ENCODE measurements around the gene ISOC2.
"Not testable (repeated sequence)": the region's sequence is repeated elsewhere in the genome, so short reads cannot be mapped to it uniquely, and the experiment has no call there.

ISOC2 gene

GRCh38 chr19:55460670-55461258 lies 678 bp downstream of the ISOC2 start:
- DNase-seq (ENCODE audit: low spot score) (peak; percentile 84), FAIRE-seq (peak; percentile 20)

GRCh38 chr19:55459950-55460657 lies 1.3 kb downstream of the ISOC2 start:
- no peak for FAIRE-seq
- DNase-seq (ENCODE audit: low spot score), result no peak

GRCh38 chr19:55459551-55459949 lies 1.9 kb downstream of the ISOC2 start:
- FAIRE-seq (no peak), DNase-seq (ENCODE audit: low spot score) (no peak)

GRCh38 chr19:55457683-55458457 lies 3.6 kb downstream of the ISOC2 start:
- no peak for FAIRE-seq
- no peak for DNase-seq (ENCODE audit: low spot score)

GRCh38 chr19:55456347-55456746 lies 5.1 kb downstream of the ISOC2 start:
- no peak for DNase-seq (ENCODE audit: low spot score)
- FAIRE-seq, result no peak

- DNase-seq (ENCODE audit: low spot score) (no peak), FAIRE-seq (no peak)
Measured at GRCh38 chr19:55455576-55456235, 5.7 kb downstream of the ISOC2 start.

GRCh38 chr19:55454787-55455243 lies 6.6 kb downstream of the ISOC2 start:
- no peak for FAIRE-seq
- peak; percentile 56 for DNase-seq (ENCODE audit: low spot score)

GRCh38 chr19:55453511-55454260 lies 7.8 kb downstream of the ISOC2 start:
- DNase-seq (ENCODE audit: low spot score) (no peak), FAIRE-seq (no peak)

- no peak for FAIRE-seq
- DNase-seq (ENCODE audit: low spot score), result peak; percentile 53
Measured at GRCh38 chr19:55452749-55453346, 8.6 kb downstream of the ISOC2 start.

- FAIRE-seq (no peak), DNase-seq (ENCODE audit: low spot score) (no peak)
Measured at GRCh38 chr19:55451965-55452748, 9.3 kb downstream of the ISOC2 start.

GRCh38 chr19:55451163-55451964 lies 10.1 kb downstream of the ISOC2 start:
- DNase-seq (ENCODE audit: low spot score), result no peak
- no peak for FAIRE-seq

GRCh38 chr19:55449469-55449868 lies 12.0 kb downstream of the ISOC2 start:
- FAIRE-seq, result no peak
- DNase-seq (ENCODE audit: low spot score), result no peak

GRCh38 chr19:55448175-55448490 lies 13.3 kb downstream of the ISOC2 start:
- not testable (repeated sequence) for DNase-seq (ENCODE audit: low spot score); FAIRE-seq

- FAIRE-seq (no peak), DNase-seq (ENCODE audit: low spot score) (peak; percentile 71)
Measured at GRCh38 chr19:55447421-55448174, 13.8 kb downstream of the ISOC2 start.

GRCh38 chr19:55446060-55446459 lies 15.4 kb downstream of the ISOC2 start:
- FAIRE-seq, result no peak
- DNase-seq (ENCODE audit: low spot score), result no peak

- no peak for DNase-seq (ENCODE audit: low spot score)
- FAIRE-seq, result no peak
Measured at GRCh38 chr19:55444646-55445045, 16.8 kb downstream of the ISOC2 start.

- no peak for DNase-seq (ENCODE audit: low spot score)
- FAIRE-seq, result no peak
Measured at GRCh38 chr19:55443824-55444480, 17.5 kb downstream of the ISOC2 start.
